Activated CD4-positive, alpha-beta T cell treated with anti-CD3 and anti-CD28 coated beads for 48 hours (primary cell): ENCODE data around the gene PLD5.
"Not testable (repeated sequence)": the region's sequence is repeated elsewhere in the genome, so short reads cannot be mapped to it uniquely, and the experiment has no call there.

Source experiments
- DNase-seq: peaks from one replicate; pipeline ENCODE4 v3.0.0-alpha.2; 2020

Gene PLD5

DNA sequence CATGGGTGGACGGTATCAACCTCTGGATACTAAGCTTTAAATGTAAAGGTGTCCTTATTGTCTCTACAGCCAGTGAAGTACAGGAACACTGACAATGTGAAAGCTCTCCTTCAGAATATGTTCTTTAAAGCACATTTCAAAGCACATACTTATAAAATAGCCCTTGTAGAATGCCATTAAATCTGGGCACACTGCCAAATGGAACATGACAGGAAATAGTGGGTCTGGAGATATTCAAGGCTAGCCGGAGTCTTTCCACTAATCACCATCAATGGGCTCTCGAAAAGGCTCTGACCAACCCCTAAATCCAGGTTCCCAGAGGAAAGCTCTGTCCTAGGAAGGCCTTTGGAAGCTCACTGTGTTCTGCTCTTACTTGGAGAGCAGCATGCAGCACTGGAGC, 46.6 kb downstream of the PLD5 start:
- no peak for DNase-seq

- no peak for DNase-seq
Observed at GRCh38 chr1:242470774-242471173, 53.7 kb downstream of the PLD5 start.

DNA sequence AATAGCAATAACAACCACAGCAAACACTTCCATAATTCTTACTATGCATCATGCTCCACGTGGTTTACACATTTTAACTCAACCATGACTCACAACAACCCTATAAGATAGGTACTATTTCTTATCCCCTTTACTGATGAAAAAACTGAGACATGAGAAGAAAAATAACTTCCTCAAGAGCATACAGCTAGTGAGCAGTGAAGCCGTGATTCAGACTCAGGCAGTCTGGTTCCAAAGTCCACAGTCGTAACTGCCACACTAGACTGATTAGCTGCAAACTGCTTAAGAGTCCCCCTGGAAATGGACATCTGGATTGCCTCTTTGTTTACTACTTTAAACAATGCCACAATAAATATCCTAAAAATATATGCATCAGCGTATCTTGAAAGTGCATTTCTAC, 55.7 kb downstream of the PLD5 start:
- no peak for DNase-seq

DNA sequence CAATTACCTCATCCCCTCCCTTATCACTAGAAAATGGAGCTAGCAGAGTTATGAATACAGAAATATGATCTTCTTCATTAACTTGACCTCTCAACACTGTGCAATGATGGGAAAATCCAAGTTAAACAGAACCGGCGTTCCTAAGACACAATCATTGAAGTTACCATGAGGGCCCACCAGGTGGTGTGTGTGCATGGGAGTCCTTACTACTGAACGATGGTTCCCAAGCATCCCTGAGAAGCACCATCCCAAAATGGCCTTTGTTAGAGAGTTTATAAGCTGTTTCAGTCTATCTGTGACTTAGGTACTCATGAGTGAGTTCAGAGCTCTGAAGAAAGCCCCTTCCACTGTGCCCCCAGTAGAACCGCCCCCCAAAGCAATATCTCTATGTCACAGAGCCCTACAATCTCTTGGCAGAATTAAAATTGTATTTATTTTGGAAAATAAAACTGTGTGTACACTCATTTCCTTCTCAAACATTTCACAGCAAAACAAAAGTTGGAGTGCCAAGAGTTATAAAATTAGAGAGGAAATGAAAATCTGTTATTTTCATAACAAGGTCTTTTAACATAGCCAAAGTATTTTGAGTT, 56.8 kb downstream of the PLD5 start:
- DNase-seq, result peak; percentile 40

- no peak for DNase-seq
Observed at GRCh38 chr1:242462867-242463266, 61.6 kb downstream of the PLD5 start.

GRCh38 chr1:242459740-242460139, 64.8 kb downstream of the PLD5 start:
- DNase-seq, result not testable (repeated sequence)

GRCh38 chr1:242456726-242457269, 67.7 kb downstream of the PLD5 start:
- no peak for DNase-seq

DNA sequence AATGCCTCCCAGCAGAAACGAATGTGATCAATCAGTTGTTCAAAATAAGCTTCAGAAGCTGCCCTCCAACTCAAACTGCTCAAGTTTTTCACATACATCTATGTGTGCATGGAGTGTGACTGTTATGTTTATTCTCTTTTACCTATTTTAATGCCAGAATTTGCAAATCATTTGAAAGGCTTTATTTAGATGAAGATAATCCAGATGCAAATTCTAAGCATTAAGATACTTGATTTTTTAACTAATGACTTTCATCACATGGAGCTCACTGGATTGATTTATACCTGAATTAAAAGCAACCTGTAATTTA, 69.5 kb downstream of the PLD5 start:
- no peak for DNase-seq

DNA sequence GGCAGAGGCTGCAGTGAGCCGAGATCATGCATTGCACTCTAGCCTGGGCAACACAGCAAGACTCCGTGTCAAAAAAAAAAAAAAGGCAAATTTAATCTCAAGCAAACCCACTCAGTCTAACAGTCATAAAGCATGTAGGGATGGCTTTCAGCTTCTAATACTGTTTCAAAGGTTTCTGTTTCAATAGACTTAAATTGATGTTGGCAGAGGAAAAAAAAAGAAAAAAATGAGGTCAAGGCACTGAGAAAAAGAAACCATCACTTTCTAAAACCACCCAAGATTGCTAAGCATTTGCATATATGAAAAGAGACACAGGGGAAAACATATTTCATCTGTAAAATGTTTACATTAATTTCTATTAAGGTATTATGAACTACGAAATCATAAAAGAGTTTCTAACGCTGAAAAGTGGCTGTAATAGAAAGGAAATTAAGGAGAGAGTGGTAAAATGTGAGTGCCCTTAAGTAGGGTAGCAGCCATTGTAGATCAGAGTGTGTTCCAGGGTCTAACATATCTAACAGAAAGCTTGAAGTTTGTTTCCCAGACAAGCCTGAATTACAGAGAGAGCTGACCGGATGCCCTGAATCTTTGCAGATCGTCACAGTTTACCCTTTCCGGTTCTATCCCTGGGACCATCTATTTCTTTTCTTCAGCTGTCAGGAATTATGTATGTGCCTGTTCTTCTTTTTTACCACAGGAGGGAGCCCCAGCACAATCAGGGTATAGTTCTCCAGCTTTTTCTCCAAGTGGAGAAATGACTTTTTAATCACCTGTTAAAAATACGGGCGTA, 70.0 kb downstream of the PLD5 start:
- no peak for DNase-seq

- no peak for DNase-seq
Observed at GRCh38 chr1:242452573-242452972, 71.9 kb downstream of the PLD5 start.

DNA sequence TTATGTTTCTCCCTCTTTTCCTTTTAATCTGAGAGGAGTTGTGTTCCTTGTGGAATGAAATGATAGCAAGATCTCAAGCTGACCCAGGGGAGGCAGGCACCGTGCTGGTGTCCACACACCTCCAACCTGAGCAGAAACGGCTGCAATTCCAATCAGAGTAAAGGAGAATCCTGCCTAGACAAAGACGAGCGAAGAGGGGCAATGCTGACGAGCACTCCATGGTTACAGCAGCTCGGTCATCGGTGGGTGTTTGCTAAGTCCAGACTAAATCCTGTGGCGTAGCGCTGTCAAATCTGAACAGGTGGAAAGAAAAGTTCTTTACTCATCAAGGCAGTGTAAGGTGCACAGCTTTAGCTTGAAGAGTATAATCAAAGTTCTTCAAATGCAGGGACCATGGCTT, 74.8 kb downstream of the PLD5 start:
- no peak for DNase-seq

- DNase-seq, result no peak
Observed at GRCh38 chr1:242448910-242449645, 75.4 kb downstream of the PLD5 start.

DNA sequence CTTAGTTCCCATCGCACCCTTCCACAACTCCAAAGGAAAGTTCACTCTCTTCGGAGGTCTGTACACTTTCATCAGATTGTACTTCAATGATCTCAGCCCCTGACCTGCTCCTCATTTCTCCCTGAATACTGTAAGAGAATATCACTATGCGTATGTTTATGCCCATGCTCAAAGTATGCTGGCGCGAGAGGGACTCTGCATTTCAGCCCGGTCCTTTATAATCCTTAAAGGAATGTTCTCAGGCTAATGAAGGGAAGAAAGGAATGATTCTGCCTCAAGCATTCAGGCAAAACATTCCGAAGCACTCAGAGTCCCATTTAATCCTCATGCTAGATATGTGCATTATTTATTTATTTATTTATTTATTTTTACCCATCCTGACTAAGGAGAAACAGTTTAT, 76.8 kb downstream of the PLD5 start:
- no peak for DNase-seq

GRCh38 chr1:242440757-242441156, 83.7 kb downstream of the PLD5 start:
- DNase-seq, result no peak

DNA sequence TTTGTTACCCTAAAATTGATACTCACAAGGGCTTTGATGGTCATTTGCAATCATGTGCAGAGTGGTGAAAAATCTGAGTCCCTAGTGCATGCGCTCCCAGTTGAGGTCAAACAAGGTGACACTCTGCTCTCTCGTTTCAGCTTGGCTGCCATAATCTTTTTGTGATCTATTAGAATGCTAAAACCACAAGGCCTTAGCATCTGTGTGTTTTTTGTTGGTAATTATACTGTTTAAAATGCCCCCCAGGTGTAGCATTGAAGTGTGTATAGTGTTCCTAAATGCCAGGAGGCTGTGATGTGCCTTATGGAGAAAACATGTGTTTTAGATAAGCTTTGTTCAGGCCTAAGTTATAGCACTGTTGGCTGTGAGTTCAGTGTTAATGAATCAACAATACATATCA, 89.3 kb downstream of the PLD5 start:
- DNase-seq, result no peak

- DNase-seq, result no peak
Observed at GRCh38 chr1:242432491-242433095, 91.9 kb downstream of the PLD5 start.

GRCh38 chr1:242431786-242432185, 92.7 kb downstream of the PLD5 start:
- DNase-seq, result no peak

DNA sequence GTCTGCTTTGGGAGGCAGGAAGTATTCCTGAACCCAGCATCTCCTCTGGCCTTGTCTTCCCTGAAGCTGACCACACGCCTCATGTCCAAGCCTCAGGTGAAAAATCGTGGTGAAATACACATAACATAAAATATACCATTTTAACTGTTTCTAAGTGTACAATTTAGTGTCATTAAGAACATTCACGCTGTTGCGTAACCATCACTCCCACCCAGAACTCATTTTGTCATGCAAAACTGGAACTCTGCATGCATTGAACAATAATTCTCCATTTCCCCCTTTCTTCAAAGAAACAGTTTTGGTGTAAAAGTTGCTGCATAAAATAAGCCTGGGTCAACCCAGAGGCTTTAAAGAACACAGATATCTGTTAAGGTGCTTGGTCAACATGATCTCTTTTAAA, 93.5 kb downstream of the PLD5 start:
- no peak for DNase-seq

- DNase-seq, result no peak
Observed at GRCh38 chr1:242428399-242429190, 95.9 kb downstream of the PLD5 start.

GRCh38 chr1:242427519-242427918, 97.0 kb downstream of the PLD5 start:
- DNase-seq, result no peak

- no peak for DNase-seq
Observed at GRCh38 chr1:242426271-242426905, 98.1 kb downstream of the PLD5 start.

DNA sequence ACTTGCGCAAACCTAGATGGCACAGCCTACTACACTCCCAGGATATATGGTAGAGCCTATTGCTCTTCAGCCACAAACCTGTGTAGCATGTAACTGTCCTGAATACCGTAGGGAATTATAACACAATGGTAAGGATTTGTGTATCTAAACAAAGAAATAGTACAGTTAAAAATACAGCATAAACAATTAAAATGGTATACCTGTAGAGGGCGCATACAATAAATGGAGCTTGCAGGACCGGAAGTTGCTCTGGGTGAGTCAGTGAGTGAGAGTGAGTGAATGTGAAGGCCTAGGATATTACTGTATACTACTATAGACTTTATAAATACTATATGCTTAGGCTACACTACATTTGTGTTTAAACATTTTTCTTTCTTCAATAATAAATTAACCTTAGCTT, 99.3 kb downstream of the PLD5 start:
- peak; percentile 8 for DNase-seq
